SK-N-SH treated with all-trans-retinoic acid at 6 μM for 48 hours (cell line): ENCODE data around the gene BRINP3.

Experiments
- ATAC-seq: fragments of 200-7000 bp; cut with Tn5 transposase; 3 replicates; pipeline ENCODE4 v1.9.1; 2020; ENCODE audit warnings: mild to moderate bottlenecking, moderate library complexity
- ARNTL ChIP-seq: fragments of 450-650 bp; formaldehyde crosslinking; IDR thresholded peaks from 2 replicates; pipeline ENCODE4 v1.5.0; 2020; ENCODE audit warnings: low read depth, mild to moderate bottlenecking, moderate library complexity, borderline replicate concordance
- BACH2 ChIP-seq: fragments of 250-450 bp; sonication (Bioruptor Pico); IDR thresholded peaks from 2 replicates; pipeline ENCODE4 v1.9.0; 2021; ENCODE audit warnings: mild to moderate bottlenecking, borderline replicate concordance
- CSDC2 ChIP-seq: fragments of 250-450 bp; sonication (Bioruptor Pico); IDR thresholded peaks from 2 replicates; pipeline ENCODE4 v1.5.0; 2020; ENCODE audit warnings: mild to moderate bottlenecking, moderate library complexity
- ISL1 ChIP-seq: fragments of 250-450 bp; sonication (Bioruptor Pico); IDR thresholded peaks from 2 replicates; pipeline ENCODE4 v2.1.2; 2022; ENCODE audit warnings: mild to moderate bottlenecking, moderate library complexity
- OSR1 ChIP-seq: fragments of 250-450 bp; sonication (Bioruptor Pico); IDR thresholded peaks from 2 replicates; pipeline ENCODE4 v1.8.0; 2022; ENCODE audit warnings: moderate library complexity, mild to moderate bottlenecking, inconsistent platforms
- PPARA ChIP-seq: fragments of 250-450 bp; sonication (Bioruptor Pico); IDR thresholded peaks from 2 replicates; pipeline ENCODE4 v1.5.0; 2020; ENCODE audit warnings: mild to moderate bottlenecking, borderline replicate concordance
- TOX ChIP-seq: fragments of 250-450 bp; sonication (Bioruptor Pico); IDR thresholded peaks from 2 replicates; pipeline ENCODE4 v1.8.0; 2021; ENCODE audit warnings: mild to moderate bottlenecking, moderate library complexity, borderline replicate concordance
- ZC3H10 ChIP-seq: fragments of 250-450 bp; sonication (Bioruptor Pico); IDR thresholded peaks from 2 replicates; pipeline ENCODE4 v1.5.1; 2021; ENCODE audit warnings: mild to moderate bottlenecking, moderate library complexity
- ZFP30 ChIP-seq: fragments of 450-650 bp; formaldehyde crosslinking; IDR thresholded peaks from 2 replicates; pipeline ENCODE4 v1.5.0; 2022; ENCODE audit warnings: mild to moderate bottlenecking, moderate library complexity
- ZNF565 ChIP-seq: fragments of 450-650 bp; formaldehyde crosslinking; conservative IDR thresholded peaks from 2 replicates; pipeline ENCODE4 v1.5.0; 2020; ENCODE audit warnings: low read depth, mild to moderate bottlenecking, moderate library complexity
- ZNF70 ChIP-seq: fragments of 450-650 bp; formaldehyde crosslinking; IDR thresholded peaks from 2 replicates; pipeline ENCODE4 v1.5.0; 2020; ENCODE audit warnings: mild to moderate bottlenecking, moderate library complexity
- ZNF8 ChIP-seq: fragments of 450-650 bp; formaldehyde crosslinking; IDR thresholded peaks from 2 replicates; pipeline ENCODE4 v1.5.0; 2020; ENCODE audit warnings: mild to moderate bottlenecking, moderate library complexity
- TF ChIP-seq, protein P1 (sequence below): fragments of 250-450 bp; sonication (Bioruptor Pico); IDR thresholded peaks from 2 replicates; pipeline ENCODE4 v1.5.0; 2020; ENCODE audit warnings: mild to moderate bottlenecking, moderate library complexity
- TF ChIP-seq, protein P2 (sequence below): fragments of 250-450 bp; sonication (Bioruptor Pico); IDR thresholded peaks from 2 replicates; pipeline ENCODE4 v1.5.1; 2021; ENCODE audit warnings: mild to moderate bottlenecking, moderate library complexity
- TF ChIP-seq, protein P3 (sequence below): fragments of 250-450 bp; sonication (Bioruptor Pico); IDR thresholded peaks from 2 replicates; pipeline ENCODE4 v1.5.1; 2020; ENCODE audit warnings: low read depth, mild to moderate bottlenecking, moderate library complexity
- TF ChIP-seq, protein P4 (sequence below): fragments of 250-450 bp; sonication (Bioruptor Pico); IDR thresholded peaks from 2 replicates; pipeline ENCODE4 v1.8.0; 2021; ENCODE audit warnings: low read depth, mild to moderate bottlenecking, moderate library complexity, borderline replicate concordance

The BRINP3 gene

DNA sequence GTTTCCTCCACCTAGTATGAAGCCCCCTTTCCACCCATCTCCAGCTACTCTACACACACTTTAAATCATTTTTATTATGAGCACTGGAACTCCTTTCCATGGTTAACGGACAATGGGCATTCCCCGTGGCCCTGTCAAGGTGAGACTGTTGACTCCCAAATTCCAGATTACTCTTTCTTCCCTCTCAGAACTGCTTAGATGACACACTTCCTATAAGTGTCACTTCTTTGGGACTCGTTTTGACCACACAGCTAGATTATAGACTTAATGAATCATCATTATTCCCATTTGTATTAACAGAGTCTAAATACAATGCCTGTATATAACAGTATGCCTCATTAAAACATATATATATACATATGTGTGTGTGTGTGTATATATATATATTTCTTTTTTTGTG, 215.1 kb downstream of the BRINP3 start (continued):
- TF ChIP-seq, protein P1, sequence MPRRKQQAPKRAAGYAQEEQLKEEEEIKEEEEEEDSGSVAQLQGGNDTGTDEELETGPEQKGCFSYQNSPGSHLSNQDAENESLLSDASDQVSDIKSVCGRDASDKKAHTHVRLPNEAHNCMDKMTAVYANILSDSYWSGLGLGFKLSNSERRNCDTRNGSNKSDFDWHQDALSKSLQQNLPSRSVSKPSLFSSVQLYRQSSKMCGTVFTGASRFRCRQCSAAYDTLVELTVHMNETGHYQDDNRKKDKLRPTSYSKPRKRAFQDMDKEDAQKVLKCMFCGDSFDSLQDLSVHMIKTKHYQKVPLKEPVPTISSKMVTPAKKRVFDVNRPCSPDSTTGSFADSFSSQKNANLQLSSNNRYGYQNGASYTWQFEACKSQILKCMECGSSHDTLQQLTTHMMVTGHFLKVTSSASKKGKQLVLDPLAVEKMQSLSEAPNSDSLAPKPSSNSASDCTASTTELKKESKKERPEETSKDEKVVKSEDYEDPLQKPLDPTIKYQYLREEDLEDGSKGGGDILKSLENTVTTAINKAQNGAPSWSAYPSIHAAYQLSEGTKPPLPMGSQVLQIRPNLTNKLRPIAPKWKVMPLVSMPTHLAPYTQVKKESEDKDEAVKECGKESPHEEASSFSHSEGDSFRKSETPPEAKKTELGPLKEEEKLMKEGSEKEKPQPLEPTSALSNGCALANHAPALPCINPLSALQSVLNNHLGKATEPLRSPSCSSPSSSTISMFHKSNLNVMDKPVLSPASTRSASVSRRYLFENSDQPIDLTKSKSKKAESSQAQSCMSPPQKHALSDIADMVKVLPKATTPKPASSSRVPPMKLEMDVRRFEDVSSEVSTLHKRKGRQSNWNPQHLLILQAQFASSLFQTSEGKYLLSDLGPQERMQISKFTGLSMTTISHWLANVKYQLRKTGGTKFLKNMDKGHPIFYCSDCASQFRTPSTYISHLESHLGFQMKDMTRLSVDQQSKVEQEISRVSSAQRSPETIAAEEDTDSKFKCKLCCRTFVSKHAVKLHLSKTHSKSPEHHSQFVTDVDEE: no peak
- TF ChIP-seq ZNF565 (CRISPR knock-in tag) (no peak), BACH2 (CRISPR knock-in tag) (no peak), ISL1 (no peak), ZC3H10 (CRISPR knock-in tag) (no peak), TOX (CRISPR knock-in tag) (no peak), ZFP30 (CRISPR knock-in tag) (no peak)
- TF ChIP-seq, all 23 proteins: peak for 0

GRCh38 chr1:190259424-190259823, 218.2 kb downstream of the BRINP3 start:
- no peak for ATAC-seq
- TF ChIP-seq, protein P2, sequence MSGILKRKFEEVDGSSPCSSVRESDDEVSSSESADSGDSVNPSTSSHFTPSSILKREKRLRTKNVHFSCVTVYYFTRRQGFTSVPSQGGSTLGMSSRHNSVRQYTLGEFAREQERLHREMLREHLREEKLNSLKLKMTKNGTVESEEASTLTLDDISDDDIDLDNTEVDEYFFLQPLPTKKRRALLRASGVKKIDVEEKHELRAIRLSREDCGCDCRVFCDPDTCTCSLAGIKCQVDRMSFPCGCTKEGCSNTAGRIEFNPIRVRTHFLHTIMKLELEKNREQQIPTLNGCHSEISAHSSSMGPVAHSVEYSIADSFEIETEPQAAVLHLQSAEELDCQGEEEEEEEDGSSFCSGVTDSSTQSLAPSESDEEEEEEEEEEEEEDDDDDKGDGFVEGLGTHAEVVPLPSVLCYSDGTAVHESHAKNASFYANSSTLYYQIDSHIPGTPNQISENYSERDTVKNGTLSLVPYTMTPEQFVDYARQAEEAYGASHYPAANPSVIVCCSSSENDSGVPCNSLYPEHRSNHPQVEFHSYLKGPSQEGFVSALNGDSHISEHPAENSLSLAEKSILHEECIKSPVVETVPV (CRISPR knock-in tag): no peak
- TF ChIP-seq BACH2 (CRISPR knock-in tag) (no peak), ZNF70 (CRISPR knock-in tag) (no peak), ZNF8 (no peak), CSDC2 (CRISPR knock-in tag) (no peak)
- TF ChIP-seq, protein P3, sequence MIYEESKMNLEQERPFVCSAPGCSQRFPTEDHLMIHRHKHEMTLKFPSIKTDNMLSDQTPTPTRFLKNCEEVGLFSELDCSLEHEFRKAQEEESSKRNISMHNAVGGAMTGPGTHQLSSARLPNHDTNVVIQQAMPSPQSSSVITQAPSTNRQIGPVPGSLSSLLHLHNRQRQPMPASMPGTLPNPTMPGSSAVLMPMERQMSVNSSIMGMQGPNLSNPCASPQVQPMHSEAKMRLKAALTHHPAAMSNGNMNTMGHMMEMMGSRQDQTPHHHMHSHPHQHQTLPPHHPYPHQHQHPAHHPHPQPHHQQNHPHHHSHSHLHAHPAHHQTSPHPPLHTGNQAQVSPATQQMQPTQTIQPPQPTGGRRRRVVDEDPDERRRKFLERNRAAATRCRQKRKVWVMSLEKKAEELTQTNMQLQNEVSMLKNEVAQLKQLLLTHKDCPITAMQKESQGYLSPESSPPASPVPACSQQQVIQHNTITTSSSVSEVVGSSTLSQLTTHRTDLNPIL (CRISPR knock-in tag): no peak

DNA sequence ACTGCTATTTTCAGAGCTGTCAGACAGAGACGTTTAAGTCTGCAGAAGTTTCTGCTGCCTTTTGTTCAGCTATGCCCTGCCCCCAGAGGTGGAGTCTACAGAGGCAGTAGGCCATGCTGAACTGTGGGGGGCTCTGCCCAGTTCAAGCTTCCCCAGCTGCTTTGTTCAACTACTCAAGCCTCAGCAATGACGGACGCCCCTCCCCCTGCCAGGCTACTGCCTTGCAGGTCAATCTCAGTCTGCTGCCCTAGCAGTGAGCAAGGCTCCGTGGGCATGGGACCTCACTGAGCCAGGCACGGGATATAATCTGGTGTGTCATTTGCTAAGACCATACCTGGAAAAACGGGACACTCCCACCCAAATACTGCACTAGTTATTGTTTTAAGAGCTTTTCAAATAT, 219.7 kb downstream of the BRINP3 start:
- no peak for ATAC-seq

More for the DNA sequence above, 219.7 kb downstream of the BRINP3 start:
- TF ChIP-seq CSDC2 (CRISPR knock-in tag) (no peak), ISL1 (no peak), PPARA (CRISPR knock-in tag) (no peak), TOX (CRISPR knock-in tag) (no peak), BACH2 (CRISPR knock-in tag) (no peak), ARNTL (CRISPR knock-in tag) (no peak), OSR1 (CRISPR knock-in tag) (no peak)
- TF ChIP-seq, protein P2 (CRISPR knock-in tag): no peak
- TF ChIP-seq, protein P3 (CRISPR knock-in tag): no peak
- TF ChIP-seq, protein P4, sequence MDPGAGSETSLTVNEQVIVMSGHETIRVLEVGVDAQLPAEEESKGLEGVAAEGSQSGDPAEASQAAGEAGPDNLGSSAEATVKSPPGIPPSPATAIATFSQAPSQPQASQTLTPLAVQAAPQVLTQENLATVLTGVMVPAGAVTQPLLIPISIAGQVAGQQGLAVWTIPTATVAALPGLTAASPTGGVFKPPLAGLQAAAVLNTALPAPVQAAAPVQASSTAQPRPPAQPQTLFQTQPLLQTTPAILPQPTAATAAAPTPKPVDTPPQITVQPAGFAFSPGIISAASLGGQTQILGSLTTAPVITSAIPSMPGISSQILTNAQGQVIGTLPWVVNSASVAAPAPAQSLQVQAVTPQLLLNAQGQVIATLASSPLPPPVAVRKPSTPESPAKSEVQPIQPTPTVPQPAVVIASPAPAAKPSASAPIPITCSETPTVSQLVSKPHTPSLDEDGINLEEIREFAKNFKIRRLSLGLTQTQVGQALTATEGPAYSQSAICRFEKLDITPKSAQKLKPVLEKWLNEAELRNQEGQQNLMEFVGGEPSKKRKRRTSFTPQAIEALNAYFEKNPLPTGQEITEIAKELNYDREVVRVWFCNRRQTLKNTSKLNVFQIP (CRISPR knock-in tag): no peak
